SK-N-MC (cell line): Measurements from ENCODE around the gene BAZ2A.
"Not testable (repeated sequence)": the region's sequence is repeated elsewhere in the genome, so short reads cannot be mapped to it uniquely, and the experiment has no call there.

Experiments
- EZH2 ChIP-seq: fragments of 200-600 bp; sonication (generic); IDR thresholded peaks from one replicate; pipeline ENCODE4 v1.6.1; 2017; ENCODE audit warnings: antibody characterized with exemption
- POLR2AphosphoS5 ChIP-seq: IDR thresholded peaks from 2 replicates; pipeline ENCODE4 v1.6.1; 2012; ENCODE audit warnings: mild to moderate bottlenecking, low read depth, low read length, borderline replicate concordance

GRCh38 chr12:56577248-56577647 is 52.9 kb downstream of the BAZ2A start:
- TF ChIP-seq POLR2AphosphoS5, EZH2: not testable (repeated sequence)
